Activated naive CD8-positive, alpha-beta T cell treated with anti-CD3 and anti-CD28 coated beads for 36 hours (primary cell): ENCODE data around the gene C2CD4D. TPM values are rescaled to one million over a fixed set of nuclear protein-coding genes. Genes with fewer than 3 reads are reported as not detected.
A peak's percentile ranks its signal among the peaks of the same experiment; 100 is the strongest.
"Not testable (repeated sequence)": the region's sequence is repeated elsewhere in the genome, so short reads cannot be mapped to it uniquely, and the experiment has no call there.

ENCODE experiments used
- DNase-seq: peaks from one replicate; pipeline ENCODE4 v3.0.0; 2021
- H3K27ac Mint-ChIP-seq: one replicate; pipeline ENCODE4 v1.8.0; 2022; ENCODE audit warnings: mild to moderate bottlenecking, moderate library complexity, mixed read lengths
- H3K27me3 Mint-ChIP-seq: one replicate; pipeline ENCODE4 v1.8.0; 2022; ENCODE audit warnings: mild to moderate bottlenecking, mixed read lengths
- H3K36me3 Mint-ChIP-seq: one replicate; pipeline ENCODE4 v1.8.0; 2021; ENCODE audit warnings: mild to moderate bottlenecking, mixed read lengths
- H3K4me1 Mint-ChIP-seq: one replicate; pipeline ENCODE4 v1.8.0; 2021; ENCODE audit warnings: mixed read lengths
- H3K4me3 Mint-ChIP-seq: one replicate; pipeline ENCODE4 v1.8.0; 2022; ENCODE audit warnings: mild to moderate bottlenecking, moderate library complexity, mixed read lengths
- H3K9me3 Mint-ChIP-seq: one replicate; pipeline ENCODE4 v1.8.0; 2022; ENCODE audit warnings: mixed read lengths
- total RNA-seq, 2 experiments: library from RNA; stranded (reverse); gene quantifications; one replicate each; pipeline ENCODE4 v1.2.3, GENCODE V29; 2021

The C2CD4D gene
- under 1 TPM; 0.68 to 0.76 TPM for total RNA-seq

GRCh38 chr1:151839457-151840403, at the start of gene C2CD4D:
C2CD4D (minus strand) TSS chr1:151839820; CDS start chr1:151838989, 831 bp downstream.
- DNase-seq = peak; percentile 74
- Mint-ChIP-seq H3K36me3 (peaks cover 15% of the 10 kb centered on the region), H3K4me3 (peak within 1 kb of the TSS; percentile 82), H3K4me1 (peaks cover 33% of the 10 kb centered on the region), H3K27ac (peak within 1 kb of the TSS; percentile 85), H3K27me3 (no peaks in the 10 kb centered on the region), H3K9me3 (no peaks in the 10 kb centered on the region)

- H3K27ac Mint-ChIP-seq = no peak overlapping the region
- DNase-seq = no peak
- peaks cover 28% of the 10 kb centered on the region for H3K4me1 Mint-ChIP-seq
- H3K4me3 Mint-ChIP-seq = no peak overlapping the region
- H3K27me3 Mint-ChIP-seq = no peaks in the 10 kb centered on the region
- H3K9me3 Mint-ChIP-seq = no peaks in the 10 kb centered on the region
- H3K36me3 Mint-ChIP-seq = peaks cover 47% of the 10 kb centered on the region
Measured at GRCh38 chr1:151888972-151889570, 49.5 kb upstream of the C2CD4D start.

GRCh38 chr1:151887028-151887427, 47.4 kb upstream of the C2CD4D start:
- Mint-ChIP-seq H3K27ac (no peak overlapping the region), H3K4me3 (no peak overlapping the region), H3K4me1 (peaks cover 16% of the 10 kb centered on the region), H3K27me3 (no peaks in the 10 kb centered on the region), H3K36me3 (peaks cover 38% of the 10 kb centered on the region), H3K9me3 (no peaks in the 10 kb centered on the region)
- DNase-seq = no peak

DNA sequence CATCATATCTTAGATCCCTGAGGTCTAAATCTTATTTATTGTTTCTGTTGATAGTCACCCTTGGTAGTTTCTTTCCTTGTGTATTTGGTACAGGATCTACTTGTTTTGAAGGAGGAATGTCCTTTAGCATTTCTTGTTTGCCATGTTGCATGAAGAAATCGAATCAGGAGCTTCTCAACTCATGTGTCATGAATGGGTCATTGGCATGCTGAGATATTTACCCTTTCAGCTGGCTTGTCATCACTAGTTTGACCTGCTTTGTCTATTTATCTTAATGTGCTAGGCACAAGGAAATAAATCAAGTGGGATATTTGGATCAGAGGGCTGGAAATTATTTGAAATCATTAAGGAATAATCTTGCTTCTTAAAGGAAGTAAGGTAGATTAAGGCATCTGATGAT, 45.9 kb upstream of the C2CD4D start:
- DNase-seq = no peak
- Mint-ChIP-seq H3K27me3 (no peaks in the 10 kb centered on the region), H3K4me1 (peaks cover under 1% of the 10 kb centered on the region), H3K4me3 (no peak overlapping the region), H3K36me3 (peaks cover 29% of the 10 kb centered on the region), H3K9me3 (no peaks in the 10 kb centered on the region), H3K27ac (no peak overlapping the region)

- peaks cover 29% of the 10 kb centered on the region for H3K36me3 Mint-ChIP-seq
- not testable (repeated sequence) for H3K4me1 Mint-ChIP-seq, H3K27ac Mint-ChIP-seq, DNase-seq, H3K4me3 Mint-ChIP-seq, H3K27me3 Mint-ChIP-seq, H3K9me3 Mint-ChIP-seq
Measured at GRCh38 chr1:151884879-151885278, 45.3 kb upstream of the C2CD4D start.

- not testable (repeated sequence) for H3K4me1 Mint-ChIP-seq, H3K9me3 Mint-ChIP-seq
- peaks cover 28% of the 10 kb centered on the region for H3K36me3 Mint-ChIP-seq
Measured at GRCh38 chr1:151884445-151884844, 44.8 kb upstream of the C2CD4D start.

GRCh38 chr1:151883898-151884297, 44.3 kb upstream of the C2CD4D start:
- H3K9me3 Mint-ChIP-seq, H3K4me3 Mint-ChIP-seq, H3K4me1 Mint-ChIP-seq, H3K27ac Mint-ChIP-seq, DNase-seq, H3K27me3 Mint-ChIP-seq: not testable (repeated sequence)
- H3K36me3 Mint-ChIP-seq = peaks cover 26% of the 10 kb centered on the region

More at GRCh38 chr1:151884445-151884844, 44.8 kb upstream of the C2CD4D start:
- not testable (repeated sequence) for DNase-seq, H3K27ac Mint-ChIP-seq, H3K27me3 Mint-ChIP-seq, H3K4me3 Mint-ChIP-seq

DNA sequence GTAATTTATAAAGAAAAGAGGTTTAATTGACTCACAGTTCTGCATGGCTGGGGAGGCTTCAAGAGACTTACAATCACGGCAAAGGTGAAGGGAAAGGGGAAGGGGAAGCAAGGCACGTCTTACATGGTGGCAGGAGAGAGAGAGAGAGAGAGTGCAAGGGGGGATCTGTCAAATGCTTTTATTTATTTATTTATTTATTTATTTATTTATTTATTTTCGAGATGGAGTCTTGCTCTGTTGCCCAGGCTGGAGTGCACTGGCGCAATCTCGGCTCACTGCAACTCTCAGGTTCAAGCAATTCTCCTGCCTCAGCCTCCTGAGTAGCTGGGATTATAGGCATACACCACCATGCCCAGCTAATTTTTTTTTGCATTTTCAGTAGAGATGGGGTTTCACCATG, 43.3 kb upstream of the C2CD4D start:
- not testable (repeated sequence) for DNase-seq, H3K9me3 Mint-ChIP-seq, H3K4me1 Mint-ChIP-seq, H3K27me3 Mint-ChIP-seq, H3K4me3 Mint-ChIP-seq
- Mint-ChIP-seq H3K36me3 (peaks cover 23% of the 10 kb centered on the region), H3K27ac (peak overlapping the region; percentile 21)

GRCh38 chr1:151882466-151882865, 42.8 kb upstream of the C2CD4D start:
- no peaks in the 10 kb centered on the region for H3K9me3 Mint-ChIP-seq
- no peak overlapping the region for H3K4me3 Mint-ChIP-seq
- H3K36me3 Mint-ChIP-seq = peaks cover 22% of the 10 kb centered on the region
- no peak for DNase-seq
- H3K27me3 Mint-ChIP-seq = no peaks in the 10 kb centered on the region
- no peaks in the 10 kb centered on the region for H3K4me1 Mint-ChIP-seq
- peak overlapping the region; percentile 21 for H3K27ac Mint-ChIP-seq

DNA sequence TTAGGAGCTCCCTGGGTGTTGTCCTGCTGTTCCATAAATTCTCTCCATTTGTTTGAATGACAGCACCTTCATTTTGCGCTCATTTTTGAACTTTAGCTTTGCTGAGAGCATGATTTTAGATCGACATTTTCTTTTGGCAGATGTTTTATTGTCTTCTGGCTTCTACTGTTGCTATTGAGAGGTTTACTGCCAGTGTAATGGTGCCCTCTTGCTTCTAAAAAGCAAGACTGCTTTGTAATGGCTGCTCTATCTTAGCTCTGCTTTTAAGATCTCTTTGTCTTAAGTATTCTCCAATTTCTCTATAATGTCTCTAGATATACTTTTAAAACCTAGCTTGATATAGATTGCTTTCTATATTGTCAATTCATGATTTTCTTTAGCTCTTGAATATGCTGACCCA, 41.9 kb upstream of the C2CD4D start:
- Mint-ChIP-seq H3K36me3 (peaks cover 21% of the 10 kb centered on the region), H3K4me3 (no peak overlapping the region), H3K27ac (no peak overlapping the region), H3K4me1 (peaks cover 2% of the 10 kb centered on the region), H3K27me3 (no peaks in the 10 kb centered on the region), H3K9me3 (no peaks in the 10 kb centered on the region)
- no peak for DNase-seq

- Mint-ChIP-seq H3K36me3 (peaks cover 12% of the 10 kb centered on the region), H3K9me3 (no peaks in the 10 kb centered on the region), H3K4me3 (no peak overlapping the region), H3K4me1 (peaks cover 8% of the 10 kb centered on the region), H3K27me3 (no peaks in the 10 kb centered on the region), H3K27ac (no peak overlapping the region)
- DNase-seq = no peak
Measured at GRCh38 chr1:151875419-151876097, 35.9 kb upstream of the C2CD4D start.

DNA sequence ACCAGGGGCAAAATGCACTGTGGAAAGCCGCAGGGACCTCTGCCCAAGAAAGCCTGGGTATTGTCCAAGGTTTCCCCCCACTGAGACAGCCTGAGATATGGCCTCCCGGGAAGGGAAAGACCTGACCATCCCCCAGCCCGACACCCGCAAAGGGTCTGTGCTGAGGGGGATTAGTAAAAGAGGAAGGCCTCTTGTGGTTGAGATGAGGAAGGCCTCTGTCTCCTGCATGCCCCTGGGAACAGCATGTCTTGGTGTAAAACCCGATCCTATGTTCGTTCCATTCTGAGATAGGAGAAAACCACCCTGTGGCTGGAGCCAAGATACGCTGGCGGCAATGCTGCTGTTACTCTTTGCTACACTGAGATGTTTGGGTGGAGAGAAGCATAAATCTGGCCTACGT, 33.2 kb upstream of the C2CD4D start:
- H3K9me3 Mint-ChIP-seq, DNase-seq, H3K27ac Mint-ChIP-seq, H3K4me3 Mint-ChIP-seq, H3K27me3 Mint-ChIP-seq: not testable (repeated sequence)
- Mint-ChIP-seq H3K4me1 (peaks cover 13% of the 10 kb centered on the region), H3K36me3 (peaks cover 12% of the 10 kb centered on the region)

DNA sequence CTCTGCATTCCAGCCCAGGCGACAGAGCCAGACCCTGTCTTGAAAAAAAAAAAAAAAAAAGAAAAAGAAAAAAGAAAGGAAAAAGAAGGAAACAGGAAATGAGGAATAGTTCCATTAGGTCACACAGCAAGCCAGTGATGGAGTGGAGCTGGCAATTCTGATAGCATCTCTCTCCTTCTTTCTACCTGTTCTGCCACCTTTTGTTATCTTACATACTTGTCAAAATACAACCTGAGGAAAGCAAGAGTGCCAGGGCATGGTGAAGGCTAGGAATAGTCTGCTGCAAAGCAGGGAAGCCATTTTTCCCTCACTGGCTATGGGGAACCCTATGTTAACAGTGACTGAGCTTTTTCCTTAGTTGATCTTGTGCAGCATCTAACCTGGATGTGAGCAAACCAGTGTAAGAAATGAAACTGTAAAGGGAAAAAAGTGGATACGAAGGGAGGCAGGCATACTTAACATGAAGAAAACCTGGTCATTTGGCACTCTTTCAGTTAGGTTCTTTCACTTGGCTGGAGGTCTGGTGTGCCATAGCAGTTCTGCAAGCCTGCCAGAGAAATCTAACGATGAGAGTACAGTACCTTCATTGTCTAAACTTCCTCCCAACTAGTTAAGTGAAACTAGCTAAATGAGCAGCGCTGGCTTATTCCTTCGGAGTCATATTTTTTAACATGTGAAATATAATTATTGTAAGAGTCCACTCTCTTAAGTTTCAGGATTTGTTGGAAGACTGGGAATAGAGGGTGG, 31.8 kb upstream of the C2CD4D start:
- no peak for DNase-seq
- Mint-ChIP-seq H3K4me3 (no peak overlapping the region), H3K9me3 (no peaks in the 10 kb centered on the region)

DNA sequence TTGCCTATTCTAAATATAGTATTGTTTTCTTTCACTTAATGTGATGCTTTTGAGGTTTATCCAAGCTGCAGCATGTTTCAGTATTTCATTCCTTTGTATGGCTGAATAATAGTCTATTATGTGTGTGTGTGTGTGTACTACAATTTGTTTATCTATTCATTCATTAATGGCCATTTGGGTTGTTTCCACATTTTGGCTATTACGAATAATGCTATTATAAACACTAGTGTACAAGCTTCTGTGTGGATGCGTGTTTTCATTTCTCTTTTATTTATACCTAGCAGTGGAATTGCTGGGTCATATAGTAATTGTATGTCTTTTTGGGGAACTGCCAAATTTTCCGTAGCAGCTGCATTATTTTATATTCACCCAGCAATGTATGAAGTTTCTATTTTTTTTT, 28.9 kb upstream of the C2CD4D start:
- no peak overlapping the region for H3K27ac Mint-ChIP-seq
- no peak overlapping the region for H3K4me3 Mint-ChIP-seq

More for the DNA sequence above, 31.8 kb upstream of the C2CD4D start:
- H3K4me1 Mint-ChIP-seq = peaks cover 11% of the 10 kb centered on the region
- H3K27ac Mint-ChIP-seq = no peak overlapping the region
- no peaks in the 10 kb centered on the region for H3K27me3 Mint-ChIP-seq
- peaks cover 7% of the 10 kb centered on the region for H3K36me3 Mint-ChIP-seq

More for the DNA sequence above, 28.9 kb upstream of the C2CD4D start:
- Mint-ChIP-seq H3K9me3 (no peaks in the 10 kb centered on the region), H3K36me3 (peaks cover 2% of the 10 kb centered on the region), H3K27me3 (no peaks in the 10 kb centered on the region), H3K4me1 (peaks cover 5% of the 10 kb centered on the region)
- DNase-seq = no peak
